GM12891 (cell line): Measurements from ENCODE around the gene PRAMEF8.
"Not testable (repeated sequence)": the region's sequence is repeated elsewhere in the genome, so short reads cannot be mapped to it uniquely, and the experiment has no call there.

ENCODE experiments used
- POLR2A ChIP-seq: IDR thresholded peaks from 2 replicates; pipeline ENCODE4 v1.6.1; 2011; ENCODE audit warnings: low read depth, low read length, control low read depth
- POLR2AphosphoS5 ChIP-seq: IDR thresholded peaks from 2 replicates; pipeline ENCODE4 v1.6.1; 2011; ENCODE audit warnings: low read depth, low read length, control low read depth

- not testable (repeated sequence) for TF ChIP-seq POLR2AphosphoS5, POLR2A
These were observed 50.9 kb downstream of the PRAMEF8 start for GRCh38 chr1:13234057-13234456.
